ENCODE measurements around the gene LGR6.
"Not testable (repeated sequence)": the region's sequence is repeated elsewhere in the genome, so short reads cannot be mapped to it uniquely, and the experiment has no call there.

LGR6 gene

DNA sequence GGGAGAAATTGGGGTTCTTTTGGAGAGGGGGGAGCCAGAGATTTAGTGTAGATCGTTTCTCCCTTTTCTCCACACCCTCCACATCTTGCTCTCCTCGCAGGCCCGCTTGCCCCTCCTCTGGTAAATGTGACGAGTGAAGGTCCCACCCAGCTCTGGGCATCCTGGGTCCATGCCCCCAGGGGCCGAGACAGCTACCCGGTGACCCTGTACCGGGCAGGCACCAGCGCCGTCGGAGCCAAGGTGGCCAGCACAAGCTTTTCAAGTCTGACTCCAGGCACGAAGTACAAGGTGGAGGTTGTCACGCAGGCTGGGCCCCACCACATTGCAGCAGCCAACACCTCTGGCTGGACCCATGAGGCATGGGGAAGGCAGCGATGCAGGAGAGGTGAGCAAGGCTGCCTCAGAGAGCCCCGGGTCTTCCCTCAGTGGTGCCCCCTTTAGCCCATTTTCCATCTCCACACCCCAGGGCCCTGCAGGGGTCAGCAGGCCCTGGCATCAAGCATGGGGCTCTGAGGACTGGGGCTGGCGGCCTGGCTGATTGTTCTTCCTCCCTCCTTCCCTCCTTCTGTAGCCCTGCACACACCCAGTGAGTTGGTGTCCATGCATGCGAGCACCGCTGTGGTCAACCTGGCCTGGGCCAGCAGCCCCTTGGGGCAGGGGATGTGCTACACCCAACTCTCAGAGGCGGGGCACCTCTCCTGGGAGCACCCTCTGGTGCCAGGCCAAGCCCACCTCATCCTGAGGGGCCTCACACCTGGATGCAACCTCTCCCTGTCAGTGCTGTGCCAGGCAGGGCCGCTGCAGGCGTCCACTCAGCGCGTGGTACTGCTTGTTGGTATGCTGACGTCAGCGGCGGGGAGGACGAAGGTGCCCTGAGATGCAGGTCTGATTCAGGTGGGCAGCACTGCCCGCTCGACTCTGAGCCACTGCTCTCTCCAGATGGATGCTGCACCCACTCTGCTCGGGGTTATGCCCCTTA, 16.4 kb upstream of the LGR6 start:
- DNase-seq = no peak

DNA sequence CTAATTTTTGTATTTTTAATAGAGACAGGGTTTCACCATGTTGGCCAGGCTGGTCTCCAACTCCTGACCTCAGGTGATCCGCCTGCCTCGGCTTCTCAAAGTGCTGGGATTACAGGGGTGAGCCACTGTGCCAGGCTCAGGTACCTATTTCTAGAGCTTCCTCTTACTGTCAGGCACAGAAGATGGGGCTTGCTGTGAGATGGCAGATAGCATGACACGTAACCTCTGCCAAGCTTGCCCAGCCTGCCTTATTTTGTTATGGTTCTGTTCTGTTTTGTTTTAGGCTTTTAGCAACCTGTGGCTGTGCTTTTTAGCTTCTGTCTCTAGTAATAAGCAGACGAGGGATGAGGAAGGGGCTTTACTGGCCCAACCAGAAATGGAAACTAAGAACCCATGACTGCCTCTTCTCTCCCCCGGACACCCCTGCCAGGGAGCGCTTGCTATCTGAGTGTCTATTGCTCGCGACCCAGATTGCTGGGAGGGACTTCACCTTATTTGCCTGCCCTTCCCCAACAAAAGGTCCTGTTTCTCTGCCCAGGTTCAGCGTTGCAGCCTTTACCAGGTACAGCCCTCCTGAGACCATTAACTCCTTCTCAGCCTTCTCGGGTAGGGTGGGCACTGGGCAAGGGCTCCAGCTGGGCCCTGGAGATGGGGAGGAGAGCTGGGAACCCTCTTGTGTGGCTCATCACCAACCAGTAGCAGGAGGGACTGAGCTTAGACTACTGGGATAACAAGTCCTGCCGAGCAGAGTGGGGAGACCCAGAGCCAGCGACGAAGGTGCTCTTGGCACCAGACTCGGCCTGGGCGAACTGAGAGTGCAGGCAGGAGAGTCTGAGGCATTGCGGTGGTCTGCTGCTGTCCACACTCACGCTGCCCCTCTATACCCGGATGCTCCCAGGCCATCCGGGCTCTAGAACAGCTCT, 13.5 kb upstream of the LGR6 start:
- DNase-seq = no peak

DNA sequence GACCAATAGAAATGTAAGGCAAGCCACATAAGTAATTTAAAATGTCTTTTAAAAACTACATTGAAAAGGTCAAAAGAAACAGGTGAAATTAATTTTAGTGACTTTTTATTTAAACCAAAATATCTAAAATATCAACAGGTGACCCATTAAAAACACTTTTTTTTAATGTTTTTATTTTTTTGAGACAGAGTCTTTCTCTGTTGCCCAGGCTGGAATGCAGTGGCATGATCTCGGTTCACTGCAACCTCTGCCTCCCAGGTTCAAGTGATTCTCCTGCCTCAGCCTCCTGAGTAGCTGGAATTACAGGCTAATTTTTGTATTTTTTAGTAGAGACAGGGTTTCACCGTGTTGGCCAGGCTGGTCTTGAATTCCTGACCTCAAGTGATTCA, 12.9 kb upstream of the LGR6 start:
- not testable (repeated sequence) for DNase-seq

DNA sequence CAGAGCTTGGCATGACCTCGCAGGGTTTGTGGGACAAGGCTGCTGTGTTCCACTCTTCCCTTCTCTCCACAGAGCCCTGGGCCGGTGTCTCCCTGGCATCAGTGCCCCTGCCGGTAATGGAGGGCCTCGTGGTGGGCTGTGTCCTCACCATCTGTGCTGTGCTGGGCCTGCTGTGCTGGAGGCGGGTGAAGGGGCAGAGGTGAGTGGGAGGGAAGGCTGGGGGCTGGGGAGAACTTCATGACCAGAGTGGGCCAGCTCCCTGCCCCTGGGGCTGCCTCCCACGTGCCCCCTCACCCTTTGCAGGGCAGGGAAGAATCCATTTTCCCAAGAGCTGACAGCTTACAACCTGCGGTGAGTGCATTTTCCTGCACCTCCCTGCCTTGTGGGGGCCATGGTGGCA, 12.0 kb upstream of the LGR6 start:
- no peak for DNase-seq

DNA sequence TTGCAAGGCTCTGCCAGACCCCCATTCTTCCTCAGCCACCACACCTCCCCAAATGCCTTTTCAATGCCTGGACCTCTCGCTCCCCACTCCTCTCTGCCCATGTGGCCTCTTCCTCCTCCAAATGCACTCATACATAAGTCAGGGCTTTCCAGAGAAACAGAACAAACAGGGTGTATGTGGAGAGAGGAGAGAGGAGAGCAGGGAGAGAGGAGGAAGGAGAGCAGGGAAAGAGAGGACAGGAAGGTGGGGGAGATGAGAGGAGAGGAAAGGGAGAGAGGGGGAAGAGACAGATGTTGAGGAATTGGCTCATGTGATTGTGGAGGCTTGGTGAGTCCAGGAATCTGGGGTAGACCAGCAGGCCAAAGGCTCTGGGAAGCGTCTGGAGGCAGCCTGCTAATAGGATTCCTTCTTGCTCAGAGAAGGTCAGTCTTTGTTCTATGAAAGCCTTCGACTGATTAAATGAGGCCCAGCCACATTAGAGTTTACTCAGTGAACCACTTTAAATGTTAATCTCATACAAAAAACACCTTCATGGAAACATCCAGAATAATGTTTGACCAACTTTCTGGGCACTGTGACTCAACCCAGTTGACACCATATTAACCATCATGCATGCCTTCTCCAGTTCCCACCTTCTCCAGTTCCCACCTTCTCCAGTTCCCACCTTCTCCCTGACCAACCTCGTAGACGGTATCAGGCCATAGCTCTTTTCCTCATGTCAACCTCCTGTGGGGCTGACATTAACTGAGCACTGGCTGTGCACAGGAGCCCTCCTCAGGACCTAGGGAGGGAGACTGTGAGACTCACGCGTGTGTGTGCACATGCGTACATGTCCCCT, 11.3 kb upstream of the LGR6 start:
- no peak for DNase-seq

DNA sequence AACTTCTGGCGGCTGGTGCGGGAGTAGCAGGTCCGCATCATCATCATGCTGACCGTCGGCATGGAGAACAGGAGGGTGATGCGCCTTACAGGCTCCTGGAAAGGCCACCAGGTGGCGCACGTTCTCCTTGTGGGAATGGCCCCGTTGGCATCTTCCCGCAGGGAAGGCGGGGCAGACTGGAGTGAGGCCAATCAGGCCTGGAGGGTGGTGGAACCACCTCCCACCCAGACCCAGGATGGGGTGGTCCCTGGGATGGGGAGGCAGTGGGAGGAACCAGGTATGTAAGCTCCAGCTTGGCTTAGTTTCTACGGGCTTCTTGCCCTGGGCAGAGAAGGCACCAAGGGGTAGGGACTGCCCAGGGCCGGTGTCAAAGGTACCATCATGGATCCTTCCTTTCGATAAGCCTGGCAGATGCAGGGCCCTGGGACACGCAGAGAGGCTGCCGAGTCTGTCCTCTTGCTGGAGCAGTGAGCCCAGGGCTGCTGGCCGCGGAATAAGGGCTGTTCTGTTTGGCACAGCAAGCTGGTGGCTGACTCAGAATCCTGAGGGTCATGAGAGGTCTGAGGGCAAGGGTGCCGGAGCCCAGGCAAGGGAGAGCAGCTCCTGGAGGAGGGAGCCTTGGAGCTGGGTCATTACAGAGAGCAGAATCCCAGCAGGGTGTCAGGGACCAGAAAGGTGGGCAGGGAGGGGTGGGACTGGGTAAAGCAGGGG, 8.7 kb upstream of the LGR6 start:
- DNase-seq = peak in 3 of 4 experiments; percentile 47 to 55 (median 51)

DNA sequence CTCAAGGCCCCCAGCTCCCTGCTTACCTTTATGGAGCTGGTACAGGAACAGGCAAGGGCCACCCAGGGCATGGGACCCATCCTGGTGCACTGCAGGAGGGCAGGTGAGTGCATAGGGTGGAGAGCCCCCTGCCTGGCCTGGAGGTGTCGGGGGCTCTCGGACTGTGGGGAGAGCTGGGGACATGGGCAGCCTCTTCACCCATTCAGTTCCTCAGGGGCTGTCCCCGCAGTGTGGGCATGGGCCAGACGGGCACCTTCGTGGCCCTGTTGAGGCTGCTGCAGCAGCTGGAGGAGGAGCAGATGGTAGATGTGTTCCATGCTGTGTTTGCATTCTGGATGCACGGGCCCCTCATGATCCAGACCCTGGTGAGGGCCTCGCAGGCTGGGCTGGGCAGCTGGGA, 7.3 kb upstream of the LGR6 start:
- no peak for DNase-seq

DNA sequence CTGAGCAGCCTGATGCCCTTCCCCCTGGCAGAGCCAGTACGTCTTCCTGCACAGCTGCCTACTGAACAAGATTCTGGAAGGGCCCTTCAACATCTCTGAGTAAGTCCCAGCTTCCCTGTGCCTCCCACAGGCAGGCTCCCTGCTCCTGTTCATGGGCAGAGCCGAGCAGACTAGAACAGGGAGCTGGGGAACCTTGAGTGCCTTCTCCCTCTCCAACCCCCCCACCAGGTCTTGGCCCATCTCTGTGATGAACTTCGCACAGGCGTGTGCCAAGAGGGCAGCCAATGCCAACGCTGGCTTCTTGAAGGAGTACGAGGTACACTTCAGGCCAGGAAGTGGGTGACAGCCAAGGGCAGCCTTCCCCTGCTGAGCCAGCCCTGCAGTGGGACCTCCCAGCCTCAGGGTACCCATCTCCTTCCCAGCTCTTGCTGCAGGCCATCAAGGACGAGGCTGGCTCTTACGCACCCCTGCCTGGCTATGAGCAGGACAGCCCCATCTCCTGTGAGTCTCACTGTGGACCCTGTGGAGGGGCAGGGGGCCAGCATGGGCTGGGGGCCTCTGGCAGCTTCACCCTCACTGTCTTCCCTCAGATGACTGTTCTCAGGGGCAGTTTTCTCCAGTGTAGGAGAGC, 6.4 kb upstream of the LGR6 start:
- DNase-seq = no peak

DNA sequence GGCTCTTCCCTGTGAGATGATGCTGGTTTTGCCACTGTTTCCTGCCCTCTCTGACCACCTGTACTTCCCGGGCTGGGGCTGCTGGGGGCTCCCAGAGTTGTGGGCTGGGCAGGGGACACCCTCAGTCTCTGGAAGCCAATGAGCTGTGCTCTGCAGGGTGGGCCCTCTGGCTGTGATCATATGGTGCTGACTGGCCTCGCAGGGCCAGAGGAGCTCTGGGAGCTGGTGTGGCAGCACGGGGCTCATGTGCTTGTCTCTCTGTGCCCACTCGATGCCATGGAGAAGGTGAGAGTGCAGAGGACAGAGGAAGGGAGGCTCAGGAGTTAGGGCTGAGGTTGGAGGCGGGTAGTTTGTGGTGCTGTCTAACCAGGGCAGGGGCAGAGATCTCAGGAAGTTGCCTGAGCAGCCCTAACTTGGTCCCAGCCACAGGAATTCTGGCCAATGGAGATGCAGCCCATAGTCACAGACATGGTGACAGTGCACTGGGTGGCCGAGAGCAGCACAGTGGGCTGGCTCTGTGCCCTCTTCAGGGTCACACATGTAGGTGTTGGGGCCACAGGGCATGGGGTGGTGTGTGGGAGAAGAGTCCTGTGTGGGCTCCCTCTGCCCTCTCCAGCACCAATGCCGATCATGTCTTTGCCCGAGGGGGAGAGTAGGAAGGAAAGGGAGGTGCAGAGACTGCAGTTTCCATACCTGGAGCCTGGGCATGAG, 5.7 kb upstream of the LGR6 start:
- DNase-seq = no peak

DNA sequence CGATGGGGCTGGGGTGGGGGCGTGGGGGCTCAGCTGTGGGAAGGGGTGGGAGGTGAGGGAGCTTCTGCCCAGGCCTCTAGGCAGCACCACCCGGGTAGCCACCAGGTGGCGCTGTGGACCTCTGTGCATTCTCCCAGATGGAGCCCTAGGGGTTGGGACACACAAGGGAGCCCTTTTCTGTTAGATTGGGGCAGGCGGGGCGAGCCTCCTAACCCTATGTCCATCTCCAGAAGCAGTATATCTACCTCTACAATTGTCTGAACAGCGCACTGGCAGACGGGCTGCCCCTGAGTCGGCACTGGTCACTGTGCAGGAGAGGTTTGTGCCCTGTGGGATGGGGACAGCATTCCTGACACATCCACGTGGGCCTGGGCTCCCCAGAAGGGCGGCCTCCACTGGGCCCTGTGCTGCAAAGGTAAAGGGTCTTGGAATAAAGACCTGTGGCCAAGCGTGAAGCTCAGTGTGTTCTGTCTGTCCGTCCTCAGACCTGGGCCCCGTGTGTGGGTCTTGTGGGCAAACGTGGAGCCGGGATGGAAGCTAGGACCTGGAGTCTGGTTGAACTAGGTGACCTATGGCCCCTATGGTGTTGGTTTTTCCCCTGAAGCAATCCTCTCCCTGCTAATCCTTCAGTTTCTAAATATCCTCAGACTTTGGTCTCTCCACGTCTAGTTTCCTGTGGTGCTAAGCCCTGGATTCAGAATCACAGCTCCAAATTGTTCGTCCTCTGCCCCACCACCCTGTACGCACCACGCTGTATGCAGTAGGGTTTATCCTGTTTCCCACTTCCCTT, 4.4 kb upstream of the LGR6 start:
- DNase-seq = peak; percentile 66 to 79 (median 71)

DNA sequence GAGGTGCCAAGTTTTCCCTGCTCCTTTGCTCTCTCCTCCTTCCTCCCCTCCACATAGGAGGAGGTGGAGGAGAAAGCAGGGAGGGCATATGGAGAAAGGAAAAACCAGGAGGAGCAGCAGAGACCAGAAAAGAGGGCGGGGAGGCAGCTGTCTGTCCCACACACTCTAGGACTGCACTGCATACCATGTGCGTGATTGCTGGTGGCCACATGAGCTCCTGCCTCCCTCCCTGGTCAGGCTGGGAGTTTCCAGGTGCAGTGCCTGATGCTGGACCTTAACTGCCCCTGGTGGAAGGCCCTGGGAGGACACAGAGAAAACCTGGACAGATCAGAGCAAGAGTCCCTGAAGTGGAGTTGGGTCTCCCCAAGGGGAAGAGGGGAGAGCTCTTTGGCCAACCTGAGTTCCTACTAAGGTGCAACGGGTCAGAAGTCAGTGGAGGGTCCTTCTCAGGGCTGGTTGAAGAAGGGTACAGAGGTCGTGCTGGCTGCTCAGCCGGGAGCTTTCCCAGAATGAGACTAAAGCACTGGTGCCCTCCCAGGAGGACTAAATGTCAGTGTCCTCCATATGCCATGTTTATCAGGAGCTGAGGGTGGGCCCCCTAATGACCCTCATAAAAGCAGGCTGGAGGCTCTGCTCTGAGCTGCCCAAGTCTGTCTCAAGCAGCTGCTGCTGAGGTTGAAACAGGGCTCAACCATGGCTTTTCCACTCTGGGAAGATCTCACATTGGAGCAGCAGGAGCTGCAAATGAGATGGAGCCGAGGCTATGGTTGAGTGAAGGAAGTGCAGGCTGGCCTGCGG, 3.5 kb upstream of the LGR6 start:
- no peak for DNase-seq

DNA sequence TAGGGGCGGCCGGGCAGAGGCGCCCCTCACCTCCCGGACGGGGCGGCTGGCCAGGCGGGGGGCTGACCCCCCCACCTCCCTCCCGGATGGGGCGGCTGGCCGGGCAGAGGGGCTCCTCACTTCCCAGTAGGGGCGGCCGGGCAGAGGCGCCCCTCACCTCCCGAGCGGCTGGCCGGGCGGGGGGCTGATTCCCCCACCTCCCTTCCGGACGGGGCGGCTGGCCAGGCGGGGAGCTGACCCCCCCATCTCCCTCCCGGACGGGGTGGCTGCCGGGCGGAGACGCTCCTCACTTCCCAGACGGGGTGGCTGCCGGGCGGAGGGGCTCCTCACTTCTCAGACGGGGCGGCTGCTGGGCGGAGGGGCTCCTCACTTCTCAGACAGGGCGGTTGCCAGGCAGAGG, 2.2 kb upstream of the LGR6 start:
- not testable (repeated sequence) for DNase-seq

DNA sequence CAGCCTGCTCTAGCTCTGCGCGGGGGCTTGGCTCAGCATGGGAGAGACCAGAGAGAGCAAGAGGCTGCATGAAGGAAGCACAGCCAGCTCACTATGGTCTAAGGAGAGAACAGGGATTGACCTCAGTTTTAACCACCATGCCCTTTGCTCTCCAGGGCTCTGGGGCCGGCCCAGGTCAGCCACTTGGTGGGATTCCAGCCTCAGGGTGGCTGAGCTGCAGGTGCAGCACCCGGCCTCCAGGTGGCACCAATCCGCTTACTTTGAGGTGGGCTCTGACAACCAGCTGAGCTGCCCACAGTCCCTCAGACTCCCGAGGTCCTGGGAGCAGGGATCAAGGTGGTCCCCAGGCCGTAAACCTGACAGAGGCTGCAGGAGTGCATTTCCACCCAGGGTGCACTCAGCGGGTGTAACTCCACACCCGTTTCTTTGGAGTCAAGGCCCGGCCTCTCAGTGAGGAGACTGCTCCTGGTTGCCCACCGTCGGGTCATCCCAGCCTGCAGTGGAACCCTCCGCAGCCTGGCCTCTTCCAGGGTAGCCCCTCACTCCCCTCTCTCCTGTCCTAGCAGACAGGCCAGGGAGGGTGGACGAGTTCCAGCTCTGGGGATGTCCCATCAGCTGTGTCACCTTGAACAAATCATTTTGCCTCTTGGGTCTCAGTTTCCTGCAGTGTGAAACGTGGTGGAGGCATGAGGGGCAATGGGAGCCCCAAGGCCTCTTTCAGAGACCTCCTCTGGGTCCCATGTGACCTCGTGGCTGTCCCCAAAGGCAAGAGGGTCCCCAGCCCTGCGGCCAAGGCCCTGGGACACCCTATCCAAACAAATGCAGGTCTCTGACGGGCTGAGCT, 607 bp upstream of the LGR6 start:
- DNase-seq = peak; percentile 13 to 41 (median 26)

DNA sequence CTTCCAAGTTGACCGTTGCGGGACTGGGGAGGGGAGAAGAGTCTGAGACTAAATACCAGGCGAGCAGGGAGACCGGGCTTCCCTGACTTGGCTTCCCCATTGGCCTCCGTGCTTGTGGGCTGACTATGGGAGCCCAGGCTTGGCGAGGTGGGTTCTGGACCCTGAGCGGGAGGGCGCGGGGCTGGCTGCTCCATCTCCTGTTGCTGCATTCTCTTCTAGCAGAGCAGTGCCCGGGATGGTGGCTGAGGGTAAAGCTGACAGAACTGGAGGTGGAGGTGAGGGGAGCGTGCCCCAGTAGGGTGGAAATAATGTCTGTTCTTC, 689 bp downstream of the LGR6 start:
- DNase-seq = no peak

DNA sequence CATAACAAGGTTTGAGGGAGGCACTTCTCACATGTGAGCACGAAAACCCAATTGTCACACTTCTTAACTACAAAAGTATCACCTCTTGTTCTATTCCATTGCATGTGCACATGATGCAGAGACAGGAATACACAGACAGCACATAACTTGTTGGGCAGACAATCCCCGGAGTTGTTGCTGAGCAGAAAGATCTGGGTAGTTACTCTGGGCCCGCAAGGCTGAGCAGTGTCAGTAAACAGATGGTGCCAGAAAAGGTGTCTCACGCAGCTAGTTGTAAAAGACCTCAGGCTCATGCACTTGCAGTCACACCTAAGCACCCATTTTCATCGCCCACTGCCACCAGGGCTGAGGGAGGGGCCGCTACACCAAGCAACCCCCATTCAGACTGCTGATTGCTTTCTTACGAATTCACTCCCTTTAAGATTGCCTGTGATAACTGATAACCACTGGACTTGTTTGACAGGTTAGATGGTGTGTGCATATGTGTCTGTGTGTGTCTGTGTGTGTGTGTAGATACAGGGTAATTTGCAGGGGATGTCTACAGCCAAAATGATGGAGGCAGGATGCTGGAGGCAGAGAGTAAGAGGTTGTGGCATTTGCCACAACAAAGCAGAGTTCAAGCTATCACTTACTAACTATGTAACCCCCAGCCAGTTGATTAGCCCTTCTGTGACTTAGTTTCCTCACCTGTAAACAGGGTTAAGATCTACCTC, 4.2 kb downstream of the LGR6 start:
- DNase-seq = no peak

DNA sequence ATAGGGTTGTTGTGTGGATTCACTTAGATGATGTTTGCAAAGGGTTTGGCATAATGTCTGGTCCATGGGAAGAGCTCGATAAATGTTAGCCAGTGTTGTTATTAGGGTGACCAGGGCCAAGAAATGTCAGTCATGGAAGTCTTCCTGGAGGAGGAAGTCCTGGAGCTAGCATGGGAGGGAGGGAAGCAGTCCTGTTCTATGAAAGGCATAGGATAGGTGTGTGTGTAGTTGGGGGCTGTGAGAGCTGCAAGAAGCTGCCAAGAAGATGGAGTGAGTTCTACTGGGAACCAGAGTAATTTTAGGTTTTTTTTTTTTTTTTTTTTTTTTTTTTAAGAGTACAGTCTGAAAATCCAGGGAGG, 4.7 kb downstream of the LGR6 start:
- DNase-seq = no peak

DNA sequence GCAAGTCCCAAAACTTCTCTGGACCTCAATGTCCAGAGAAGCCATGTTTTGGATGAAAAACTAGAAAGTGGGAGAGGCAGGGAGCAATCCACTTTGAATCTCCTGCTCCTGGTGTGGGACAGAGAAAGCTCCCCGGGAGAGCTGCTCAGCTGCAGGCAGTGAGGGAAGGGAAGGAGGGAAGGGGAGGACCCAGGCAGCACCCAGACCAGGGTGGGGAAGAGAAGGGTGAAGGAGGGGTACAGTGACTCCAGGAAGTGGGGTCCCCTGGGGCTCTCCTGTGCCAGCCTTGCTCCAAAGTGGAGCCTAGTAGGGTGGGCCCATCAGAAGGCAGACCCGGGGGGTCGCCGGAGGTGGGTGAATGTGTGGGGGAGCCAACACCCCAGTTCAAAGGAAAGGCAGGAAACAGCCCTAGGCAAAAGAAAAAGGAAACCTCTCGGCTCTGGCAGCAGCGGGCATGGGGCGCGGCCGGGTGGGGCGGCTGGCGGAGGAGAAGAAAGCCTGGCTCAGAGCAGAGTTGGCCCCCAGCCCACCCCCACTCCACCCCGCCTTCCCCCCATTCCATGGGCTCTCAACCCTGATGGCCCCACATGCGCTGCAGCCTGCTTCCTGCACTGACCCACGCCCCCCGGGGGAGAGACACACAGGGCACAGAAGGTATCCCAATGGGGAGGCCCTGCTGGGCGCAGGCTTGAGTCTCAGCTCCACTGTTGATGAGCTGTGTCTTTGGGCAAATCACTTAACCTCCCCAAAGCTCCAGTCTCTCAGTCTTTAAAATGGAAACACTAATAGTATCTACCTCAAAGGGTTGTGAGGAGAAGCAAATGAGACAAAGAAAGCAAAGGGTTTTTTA, 5.7 kb downstream of the LGR6 start:
- no peak for DNase-seq
